ENCODE measurements around the gene FAM185A.

- TF ChIP-seq CTCF (tag by site-specific recombination; IDR thresholded peaks at IDR 0.05): no peak
- TF ChIP-seq REST (tag by site-specific recombination; IDR thresholded peaks at IDR 0.05): no peak
- no peak for TF ChIP-seq ZNF629 (tag by site-specific recombination; IDR thresholded peaks at IDR 0.05)
- no peak for TF ChIP-seq ZNF302 (tag by site-specific recombination; IDR thresholded peaks at IDR 0.05; ENCODE audit: low read depth)
- no peak for TF ChIP-seq REPIN1 (tag by site-specific recombination; IDR thresholded peaks at IDR 0.05; ENCODE audit: low read depth)
- TF ChIP-seq ZNF747 (tag by site-specific recombination; IDR thresholded peaks at IDR 0.05): no peak
- no peak for TF ChIP-seq KLF9 (tag by site-specific recombination; IDR thresholded peaks at IDR 0.05; ENCODE audit: low read depth)
- TF ChIP-seq ZNF133 (tag by site-specific recombination; IDR thresholded peaks at IDR 0.05): no peak
- TF ChIP-seq ZFP69B (tag by site-specific recombination; IDR thresholded peaks at IDR 0.05): no peak
- no peak for TF ChIP-seq ZNF214 (tag by site-specific recombination; IDR thresholded peaks at IDR 0.05; ENCODE audit: borderline replicate concordance)
- no peak for TF ChIP-seq HOXD13 (CRISPR knock-in tag; IDR thresholded peaks at IDR 0.05; ENCODE audit: borderline replicate concordance)
- TF ChIP-seq MZF1 (tag by site-specific recombination; IDR thresholded peaks at IDR 0.05; ENCODE audit: borderline replicate concordance): no peak
- no peak for TF ChIP-seq PATZ1 (tag by site-specific recombination; IDR thresholded peaks at IDR 0.05)
- TF ChIP-seq ZNF548 (tag by site-specific recombination; IDR thresholded peaks at IDR 0.05): no peak
Measured at GRCh38 chr7:102845346-102845745, 96.5 kb downstream of the FAM185A start.
